Activated CD8-positive, alpha-beta memory T cell treated with anti-CD3 and anti-CD28 coated beads for 24 hours (primary cell): ENCODE data around the gene KCNA2.

Source experiments
- DNase-seq: peaks from one replicate; pipeline ENCODE4 v3.0.0-alpha.2; 2020

Gene KCNA2

DNA sequence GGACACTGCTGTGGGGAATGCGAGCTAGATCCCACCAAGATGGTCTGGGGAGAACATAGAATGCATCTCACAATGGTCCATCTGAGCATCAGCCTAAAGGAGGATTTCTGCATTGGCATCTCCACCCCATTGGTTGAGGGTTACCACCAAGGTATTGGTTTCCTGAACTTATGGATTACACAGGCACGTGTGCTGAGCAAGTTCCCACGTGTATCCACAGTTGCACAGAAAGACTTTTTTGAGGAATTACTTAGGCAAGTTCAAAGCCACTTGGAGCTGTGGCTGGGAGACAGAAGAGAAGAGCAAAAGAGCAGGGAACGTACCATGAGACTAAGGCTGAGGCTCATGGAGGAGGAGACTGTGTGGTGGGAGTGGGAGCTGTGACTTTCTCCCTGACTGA lies 43.1 kb downstream of the KCNA2 start:
- DNase-seq, result no peak

DNA sequence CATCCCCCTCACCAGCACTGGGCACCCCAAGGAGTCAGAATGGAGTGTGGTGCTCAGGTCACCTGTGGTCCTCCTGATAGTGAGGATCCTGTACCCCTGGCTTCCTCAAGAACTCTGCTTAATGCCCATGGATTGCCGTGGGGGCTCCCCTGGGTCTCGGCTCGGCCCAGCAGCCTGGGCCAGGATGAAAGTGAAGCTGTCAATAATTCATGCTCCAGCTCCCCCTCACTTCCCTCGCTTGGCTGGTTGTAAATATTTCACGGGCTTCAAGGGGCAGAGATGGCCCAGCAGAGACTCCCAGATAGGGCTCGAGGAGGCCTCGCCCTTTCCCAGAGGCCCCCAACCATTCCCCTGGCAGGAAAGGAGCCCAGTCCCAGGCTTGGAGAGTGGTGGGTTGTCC lies 44.6 kb downstream of the KCNA2 start:
- DNase-seq, result no peak

DNA sequence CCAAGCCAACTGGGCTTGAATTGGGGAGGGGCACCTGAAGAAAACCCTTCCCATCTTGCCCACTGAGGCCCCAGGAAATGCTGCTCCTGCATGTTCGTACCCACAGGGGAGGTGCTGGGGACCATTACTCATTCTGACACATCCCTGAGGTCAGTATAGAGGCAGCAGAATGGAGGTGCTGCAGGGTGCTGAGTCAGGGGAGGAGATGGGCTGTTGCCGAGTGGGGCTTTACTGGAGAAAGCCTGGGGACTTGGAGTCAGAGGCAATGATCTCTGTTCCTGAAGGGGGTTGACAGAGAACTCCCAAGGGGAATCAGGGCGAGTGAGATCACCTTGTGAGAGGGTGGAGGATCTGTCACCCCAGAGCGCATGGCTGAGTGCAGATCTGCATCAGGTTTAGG lies 47.0 kb downstream of the KCNA2 start:
- no peak for DNase-seq

DNA sequence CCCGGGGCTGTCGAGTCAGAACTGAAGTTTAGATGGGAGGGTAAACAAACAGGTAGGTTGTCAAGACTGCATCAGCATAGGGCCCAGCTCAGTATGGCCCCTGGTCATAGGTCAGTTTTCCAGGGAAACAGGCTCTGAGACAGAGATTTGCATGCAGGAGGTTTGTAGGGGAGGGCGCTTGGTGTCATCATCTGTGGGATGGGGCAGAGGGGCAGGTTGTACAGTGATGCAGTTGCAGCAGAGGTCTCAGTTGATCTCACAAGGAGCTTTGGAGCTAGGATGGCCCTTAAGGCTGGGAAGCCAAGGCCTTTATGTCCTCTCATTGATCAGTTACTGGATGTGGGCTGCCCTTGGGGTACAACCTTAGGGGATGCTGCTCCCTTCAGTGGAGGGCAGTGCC lies 48.7 kb downstream of the KCNA2 start:
- no peak for DNase-seq

DNA sequence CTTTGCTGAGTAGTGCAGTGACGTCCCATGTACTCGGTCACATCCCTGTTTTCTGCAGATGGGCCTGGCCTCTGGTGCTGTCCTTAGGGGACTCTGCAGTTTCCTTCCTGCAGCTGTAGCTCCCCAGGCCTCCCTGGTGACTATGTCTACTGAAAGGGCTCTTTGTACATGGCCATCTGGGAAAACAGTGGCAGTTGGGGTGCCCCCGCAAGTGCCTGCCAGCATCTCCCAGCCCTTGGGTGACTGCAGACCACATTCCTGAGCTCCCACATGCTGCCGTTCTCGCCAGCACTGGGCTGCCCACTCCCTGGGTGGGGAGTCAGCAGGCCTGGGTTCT lies 49.7 kb downstream of the KCNA2 start:
- no peak for DNase-seq

DNA sequence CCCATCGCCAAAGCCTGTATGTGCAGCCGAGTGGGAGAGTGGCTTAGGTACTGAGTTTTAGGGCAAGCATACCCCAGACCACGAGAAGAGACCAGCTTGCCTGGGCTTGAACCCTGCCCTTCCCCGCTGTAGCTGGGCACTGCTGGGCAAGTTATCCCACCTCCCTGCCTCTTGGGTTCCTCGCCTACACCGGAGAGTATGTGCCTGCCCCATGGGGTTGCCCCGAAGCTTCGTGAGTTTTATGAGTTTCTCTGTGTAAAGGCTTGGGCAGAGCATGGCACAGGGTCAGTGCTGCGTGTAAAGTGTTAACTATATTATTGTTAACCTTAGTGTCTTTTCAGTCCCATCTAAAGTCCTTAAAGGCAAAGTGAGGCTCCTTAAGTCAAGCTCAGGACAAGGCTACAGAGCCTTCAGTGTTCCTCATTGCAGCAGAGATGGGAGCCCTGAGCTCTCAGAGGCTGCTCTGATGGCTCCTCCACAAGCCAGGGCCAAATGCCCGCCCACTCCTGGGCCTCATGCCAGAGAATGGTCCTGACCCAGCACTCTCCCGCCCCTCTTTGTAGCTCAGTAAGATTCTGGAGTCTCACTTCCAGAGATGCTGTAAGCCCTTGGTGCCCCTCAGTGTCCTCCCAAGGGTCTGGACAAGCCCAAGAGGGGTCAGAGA lies 50.2 kb downstream of the KCNA2 start:
- no peak for DNase-seq

DNA sequence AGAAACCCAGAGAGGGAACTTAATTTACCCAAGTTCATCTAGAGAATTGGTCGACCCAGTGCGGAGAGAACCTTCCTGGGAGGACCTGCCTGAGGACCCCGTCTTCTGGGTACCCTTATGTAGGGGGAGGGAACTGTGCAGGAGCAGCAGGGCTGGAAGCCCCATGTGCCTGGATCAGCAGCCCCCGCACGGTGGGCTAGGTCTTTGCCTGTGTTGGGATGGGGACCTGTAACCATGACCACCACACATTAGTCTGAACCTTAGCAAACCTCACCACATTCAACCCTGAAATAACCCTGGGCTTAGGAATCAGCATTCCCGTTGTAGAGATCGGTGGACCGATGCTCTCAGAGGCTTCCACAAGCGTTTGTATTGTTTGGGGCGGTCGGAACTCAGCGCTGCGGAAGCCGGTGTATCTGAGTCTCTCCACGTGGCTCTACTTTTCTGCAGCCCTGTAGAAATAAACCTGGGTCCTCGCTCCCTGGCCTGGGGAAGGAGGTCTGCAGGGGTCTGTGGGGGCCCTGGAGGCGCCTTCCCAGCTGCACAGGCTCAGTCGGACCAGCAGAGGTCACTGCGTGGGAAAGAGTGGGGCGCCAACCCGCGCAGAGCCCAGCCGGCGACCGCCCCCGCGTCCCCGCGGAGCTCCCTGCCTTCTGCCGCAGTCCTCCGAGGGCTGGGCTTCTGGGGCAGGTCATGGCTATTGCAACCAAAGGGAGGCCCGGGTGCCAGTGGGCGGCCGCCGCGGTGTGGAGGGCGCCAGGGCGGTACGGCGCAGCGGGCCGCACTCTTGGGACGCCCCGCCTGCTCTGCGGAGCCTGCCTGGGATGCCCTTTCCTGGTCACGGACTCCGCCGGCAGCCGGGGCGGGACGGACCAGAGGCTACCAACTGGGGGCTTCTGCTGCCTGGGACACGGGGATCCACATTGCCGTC lies 51.0 kb downstream of the KCNA2 start:
- DNase-seq, result peak; percentile 82

DNA sequence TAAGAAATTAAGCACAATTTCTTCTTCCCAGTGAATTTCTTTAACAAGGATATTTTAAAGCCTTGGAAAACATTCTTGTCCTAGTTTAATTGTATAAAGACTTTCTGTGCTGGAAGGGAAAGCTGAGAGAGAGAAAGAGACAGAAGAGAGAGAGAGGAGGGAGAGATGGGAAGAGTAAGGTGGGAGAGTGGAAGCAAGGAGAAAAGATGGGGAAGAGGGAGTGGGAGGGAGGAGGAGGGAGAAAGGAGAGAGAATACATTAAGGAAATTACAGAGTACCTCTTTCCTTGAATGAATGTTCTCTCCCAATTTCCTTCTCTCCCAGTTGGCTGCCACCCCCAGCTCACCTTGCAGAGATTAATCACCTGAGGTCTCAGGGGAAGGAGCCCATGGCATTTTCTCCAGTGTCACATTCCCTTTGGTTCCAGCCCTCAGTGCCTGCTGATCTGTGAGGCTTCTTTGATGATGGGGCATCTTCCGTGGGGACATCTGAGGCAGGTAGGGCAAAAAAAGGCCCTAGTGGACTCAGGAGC lies 54.8 kb downstream of the KCNA2 start:
- DNase-seq, result no peak

DNA sequence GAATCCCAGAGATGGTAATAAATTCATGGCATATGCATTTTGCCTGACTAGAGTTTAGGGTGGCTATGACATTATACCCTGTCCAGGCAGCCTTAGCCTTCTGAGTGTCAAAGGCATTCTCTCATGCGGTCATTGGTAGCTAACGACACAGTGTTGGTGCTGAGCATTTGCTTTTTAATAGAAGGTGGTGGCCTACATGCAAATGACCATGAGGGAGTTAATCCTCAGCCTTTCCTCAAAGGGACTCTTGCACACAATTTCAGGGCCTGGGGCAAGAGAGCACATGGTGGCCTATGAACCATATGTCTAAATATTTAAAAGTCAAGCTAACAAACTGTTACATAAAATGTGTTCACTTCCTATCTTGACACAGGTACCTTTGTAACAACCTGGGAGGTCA lies 56.3 kb downstream of the KCNA2 start:
- DNase-seq, result no peak

DNA sequence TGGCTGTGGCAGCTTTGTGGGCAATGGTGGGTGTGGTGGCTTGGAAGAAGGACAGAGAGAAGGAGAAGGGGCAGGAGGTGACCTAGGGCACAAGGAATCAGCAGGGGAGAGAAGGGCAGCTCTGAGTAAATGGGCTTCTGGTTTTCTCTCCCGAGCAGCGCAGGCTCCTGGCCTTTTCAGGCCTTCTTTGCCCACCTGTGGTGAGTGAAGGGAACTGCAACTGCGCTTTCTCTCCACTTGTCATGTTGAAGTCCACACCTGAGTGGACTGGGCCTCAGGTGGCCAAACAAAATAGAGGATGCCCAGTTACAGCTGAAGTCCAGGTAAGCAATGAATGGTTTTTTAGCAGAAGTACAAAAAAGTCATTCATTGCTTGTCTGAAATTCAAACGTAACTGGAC lies 57.8 kb downstream of the KCNA2 start:
- DNase-seq, result no peak

DNA sequence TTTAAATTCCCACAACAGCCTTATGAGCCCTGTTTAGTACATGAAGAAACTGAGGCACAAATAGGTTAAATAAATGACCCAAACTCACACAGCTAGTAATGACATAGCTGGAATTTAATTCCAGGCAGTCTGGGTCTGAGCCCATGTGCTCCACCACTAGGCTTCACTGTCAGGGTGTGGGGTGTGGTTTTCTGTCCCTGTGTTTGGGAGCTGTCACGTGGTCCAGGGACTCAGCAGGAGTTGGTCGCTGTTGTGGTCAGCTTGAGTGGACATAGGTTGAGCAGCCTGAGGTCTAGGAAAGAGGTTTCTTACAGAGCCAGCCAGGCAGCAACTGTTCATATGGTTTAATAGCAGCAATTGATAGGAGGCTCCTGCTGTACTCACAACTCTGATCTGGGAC lies 59.1 kb downstream of the KCNA2 start:
- DNase-seq, result no peak

DNA sequence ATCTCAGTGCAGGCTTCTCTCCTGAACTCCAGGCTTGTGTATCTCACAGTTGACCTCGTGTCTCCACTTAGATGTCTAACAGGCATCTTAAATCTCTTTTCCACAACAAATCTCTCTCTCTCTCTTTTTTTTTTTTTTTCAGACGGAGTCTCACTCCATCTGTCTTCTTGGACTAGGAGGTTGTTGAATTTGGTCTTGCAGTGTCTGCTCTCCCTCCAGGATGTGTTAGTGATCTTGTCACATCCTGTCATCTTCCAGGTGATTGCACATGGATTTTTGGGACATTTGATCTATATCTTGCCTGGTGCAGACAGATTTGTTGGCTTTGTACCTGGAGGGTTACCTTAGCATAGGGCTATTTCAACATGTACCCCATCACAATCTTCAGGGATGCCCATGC lies 60.7 kb downstream of the KCNA2 start:
- no peak for DNase-seq

DNA sequence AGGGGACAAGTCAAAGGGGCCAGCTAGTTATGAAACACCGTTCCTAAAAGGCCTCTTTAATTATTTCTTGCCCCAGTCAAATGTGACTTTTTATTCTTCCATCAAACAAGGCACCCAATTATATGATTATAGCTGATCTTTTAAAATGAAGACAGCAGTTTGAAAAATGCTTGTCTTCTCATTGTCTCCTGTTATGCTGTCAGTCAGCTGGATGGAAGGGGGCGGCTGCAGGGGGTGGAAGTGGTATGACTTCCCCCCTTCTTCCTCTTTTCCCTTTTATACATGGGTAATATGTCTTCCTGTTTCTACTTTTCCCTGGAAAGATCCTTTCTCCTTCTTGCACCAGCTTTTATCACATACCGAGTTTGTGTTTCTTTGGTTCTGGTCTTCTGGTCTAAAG lies 61.4 kb downstream of the KCNA2 start:
- DNase-seq, result no peak
